Measurements from ENCODE around the gene LPP.

LPP gene

GRCh38 chr3:188280627-188281026 is 126.7 kb downstream of the LPP start:
- no peak for DNase-seq

GRCh38 chr3:188282871-188283270 is 128.9 kb downstream of the LPP start:
- no peak for DNase-seq

- no peak for DNase-seq
These were observed 129.4 kb downstream of the LPP start for GRCh38 chr3:188283347-188283746.

GRCh38 chr3:188284455-188285212 is 130.7 kb downstream of the LPP start:
- no peak for DNase-seq

- DNase-seq: no peak
These were observed 132.1 kb downstream of the LPP start for GRCh38 chr3:188286087-188286513.

- no peak for DNase-seq
These were observed 133.4 kb downstream of the LPP start for GRCh38 chr3:188287339-188287738.

GRCh38 chr3:188287762-188288505 is 134.0 kb downstream of the LPP start:
- no peak for DNase-seq

- no peak for DNase-seq
These were observed 138.3 kb downstream of the LPP start for GRCh38 chr3:188292251-188292650.

- no peak for DNase-seq
These were observed 138.9 kb downstream of the LPP start for GRCh38 chr3:188292827-188293226.

GRCh38 chr3:188294113-188294512 is 140.2 kb downstream of the LPP start:
- DNase-seq: no peak

- peak; percentile 66 for DNase-seq
These were observed 141.0 kb downstream of the LPP start for GRCh38 chr3:188294823-188295487.

- DNase-seq: no peak
These were observed 141.9 kb downstream of the LPP start for GRCh38 chr3:188295876-188296275.

GRCh38 chr3:188296761-188297612 is 143.0 kb downstream of the LPP start:
- no peak for DNase-seq

- no peak for DNase-seq
These were observed 144.6 kb downstream of the LPP start for GRCh38 chr3:188298585-188298984.

GRCh38 chr3:188299068-188299467 is 145.1 kb downstream of the LPP start:
- DNase-seq: no peak

GRCh38 chr3:188299708-188300107 is 145.8 kb downstream of the LPP start:
- DNase-seq: peak; percentile 83

GRCh38 chr3:188301147-188301546 is 147.2 kb downstream of the LPP start:
- DNase-seq: no peak

- no peak for DNase-seq
These were observed 149.4 kb downstream of the LPP start for GRCh38 chr3:188303286-188303799.

- DNase-seq: no peak
These were observed 149.9 kb downstream of the LPP start for GRCh38 chr3:188303823-188304222.

GRCh38 chr3:188304501-188304900 is 150.5 kb downstream of the LPP start:
- DNase-seq: no peak

GRCh38 chr3:188305220-188305619 is 151.3 kb downstream of the LPP start:
- DNase-seq: no peak

GRCh38 chr3:188306435-188307005 is 152.6 kb downstream of the LPP start:
- DNase-seq: no peak
